AG04449 (cell line): ENCODE results near the gene PLA2G3.

Source experiments
- CTCF ChIA-PET: fragments of 350-600 bp; formaldehyde crosslinking; extraction: SDS; loops from one replicate; lab custom pipeline; 2021; ENCODE audit warnings: antibody characterized with exemption; lab: Yijun Ruan, JAX
- POLR2A ChIA-PET: fragments of 400-600, 350-600 bp; formaldehyde crosslinking; extraction: SDS; loops from one replicate; lab custom pipeline; 2020; ENCODE audit warnings: antibody characterized with exemption, inconsistent platforms; lab: Yijun Ruan, JAX
- DNase-seq: peaks from one replicate; pipeline ENCODE4 v3.0.0-alpha.2; 2010; ENCODE audit warnings: low read depth, low spot score
- H3K4me3 ChIP-seq: 2 replicates; pipeline ENCODE4 v1.5.1; 2011; ENCODE audit warnings: low read depth, mild to moderate bottlenecking, control low read depth, low read length
- TF ChIP-seq, protein P1 (sequence below): IDR thresholded peaks from one replicate; pipeline ENCODE4 v1.5.1; 2011; ENCODE audit warnings: mild to moderate bottlenecking, moderate library complexity, low read length, control low read depth, inconsistent platforms; ENCODE audit not compliant: insufficient read depth; ENCODE audit errors: missing control alignments

PLA2G3 gene

DNA sequence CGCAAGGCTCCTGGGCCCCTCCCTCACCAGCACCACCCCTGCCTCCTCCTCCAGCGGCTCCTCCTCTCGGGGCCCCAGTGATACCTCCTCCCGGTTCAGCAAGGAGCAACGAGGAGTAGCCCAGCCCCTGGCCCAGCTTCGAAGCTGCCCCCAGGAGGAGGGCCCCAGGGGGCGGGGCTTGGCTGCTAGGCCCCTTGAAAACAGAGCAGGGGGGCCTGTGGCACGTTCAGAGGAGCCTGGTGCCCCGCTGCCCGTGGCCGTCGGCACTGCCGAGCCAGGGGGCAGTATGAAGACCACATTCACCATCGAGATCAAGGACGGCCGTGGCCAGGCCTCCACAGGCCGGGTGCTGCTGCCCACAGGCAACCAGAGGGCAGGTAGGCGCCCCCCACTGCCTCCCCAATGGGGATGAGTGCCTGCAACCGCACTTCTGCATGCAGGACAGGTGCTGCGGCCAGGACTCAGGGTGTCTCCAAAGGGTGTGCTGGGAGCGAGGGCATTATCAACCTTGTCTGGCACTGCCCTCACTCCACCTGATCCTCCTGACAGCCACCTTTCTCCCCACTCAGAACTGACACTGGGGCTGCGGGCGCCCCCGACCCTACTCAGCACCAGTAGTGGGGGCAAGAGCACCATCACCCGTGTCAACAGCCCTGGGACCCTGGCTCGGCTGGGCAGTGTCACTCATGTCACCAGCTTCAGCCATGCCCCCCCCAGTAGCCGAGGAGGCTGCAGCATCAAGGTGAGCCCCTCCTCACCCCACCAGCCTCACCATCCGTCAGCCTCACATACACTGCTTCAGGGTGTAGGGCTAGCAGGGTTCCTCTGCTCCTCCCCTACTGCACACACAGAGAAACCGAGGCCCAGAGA is 49.0 kb downstream of the PLA2G3 start:
- no peak overlapping the region for H3K4me3 ChIP-seq
- no peak for DNase-seq
- CTCF ChIA-PET: interaction anchor here (1.1 to 17.2 kb wide), 7 partner anchors 7 to 144 kb away, joined by 3 to 157 read pairs (median 11); partner anchors contain the start of gene SELENOM
- POLR2A ChIA-PET: no interaction called here
- TF ChIP-seq, protein P1, sequence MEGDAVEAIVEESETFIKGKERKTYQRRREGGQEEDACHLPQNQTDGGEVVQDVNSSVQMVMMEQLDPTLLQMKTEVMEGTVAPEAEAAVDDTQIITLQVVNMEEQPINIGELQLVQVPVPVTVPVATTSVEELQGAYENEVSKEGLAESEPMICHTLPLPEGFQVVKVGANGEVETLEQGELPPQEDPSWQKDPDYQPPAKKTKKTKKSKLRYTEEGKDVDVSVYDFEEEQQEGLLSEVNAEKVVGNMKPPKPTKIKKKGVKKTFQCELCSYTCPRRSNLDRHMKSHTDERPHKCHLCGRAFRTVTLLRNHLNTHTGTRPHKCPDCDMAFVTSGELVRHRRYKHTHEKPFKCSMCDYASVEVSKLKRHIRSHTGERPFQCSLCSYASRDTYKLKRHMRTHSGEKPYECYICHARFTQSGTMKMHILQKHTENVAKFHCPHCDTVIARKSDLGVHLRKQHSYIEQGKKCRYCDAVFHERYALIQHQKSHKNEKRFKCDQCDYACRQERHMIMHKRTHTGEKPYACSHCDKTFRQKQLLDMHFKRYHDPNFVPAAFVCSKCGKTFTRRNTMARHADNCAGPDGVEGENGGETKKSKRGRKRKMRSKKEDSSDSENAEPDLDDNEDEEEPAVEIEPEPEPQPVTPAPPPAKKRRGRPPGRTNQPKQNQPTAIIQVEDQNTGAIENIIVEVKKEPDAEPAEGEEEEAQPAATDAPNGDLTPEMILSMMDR: no peak

DNA sequence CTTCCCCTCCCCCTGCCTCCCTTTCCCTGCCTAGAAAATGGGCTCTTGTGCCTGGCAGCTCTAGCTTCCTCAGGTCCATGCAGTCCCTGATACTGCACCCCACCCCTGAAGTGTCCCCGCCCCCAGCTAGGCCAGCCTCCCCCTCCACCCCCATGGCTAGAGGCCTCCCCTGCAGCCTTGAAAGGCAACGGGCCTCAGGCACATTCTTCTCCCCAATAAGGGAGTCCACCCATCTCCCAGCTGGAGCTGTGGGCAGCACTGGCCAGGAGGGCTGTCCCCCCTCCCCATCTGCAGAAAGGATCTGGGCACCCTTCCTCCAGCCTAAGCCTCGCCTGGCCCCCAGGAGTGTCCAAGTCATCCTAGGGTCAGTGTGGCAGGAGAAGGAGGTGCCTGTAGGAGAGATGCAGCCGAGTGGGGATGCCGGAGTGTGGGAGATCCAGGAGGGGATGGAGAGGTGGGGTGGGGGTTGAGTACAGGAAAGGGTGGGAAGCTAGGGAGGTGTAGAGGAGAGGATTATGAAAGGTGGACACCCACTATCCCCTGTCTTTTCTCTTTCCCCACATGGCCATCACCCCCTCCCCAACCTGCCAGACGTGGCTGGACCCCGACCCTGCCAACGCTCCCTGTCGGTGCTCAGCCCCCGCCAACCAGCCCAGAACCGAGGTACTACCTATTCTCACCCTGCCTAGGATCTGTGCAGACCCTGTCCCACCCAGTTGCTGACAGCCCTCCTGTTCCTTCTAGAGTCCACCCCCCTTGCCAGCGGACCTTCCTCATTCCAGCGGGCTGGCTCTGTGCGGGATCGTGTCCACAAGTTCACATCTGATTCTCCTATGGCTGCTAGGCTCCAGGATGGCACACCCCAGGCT is 49.9 kb downstream of the PLA2G3 start:
- H3K4me3 ChIP-seq: no peak overlapping the region
- ChIA-PET CTCF (interaction anchor here (1.1 to 17.2 kb wide), 8 partner anchors 8 to 182 kb away, joined by 3 to 157 read pairs (median 8); partner anchors contain the start of gene SELENOM), POLR2A (interaction anchor here (1.5 kb wide), 1 partner anchor 9 kb away, joined by 3 read pairs; the partner anchor contains the start of gene SMTN)
- no peak for DNase-seq
- TF ChIP-seq, protein P1: no peak

GRCh38 chr22:31089160-31090100 is 50.9 kb downstream of the PLA2G3 start:
- H3K4me3 ChIP-seq: no peak overlapping the region
- ChIA-PET POLR2A (interaction anchor here (1.5 kb wide), 1 partner anchor 8 kb away, joined by 3 read pairs; the partner anchor contains the start of gene SMTN), CTCF (interaction anchor here (1.4 to 17.2 kb wide), 11 partner anchors 9 to 183 kb away, joined by 3 to 157 read pairs (median 10); partner anchors contain the start of gene SELENOM)
- TF ChIP-seq, protein P1: peak; percentile 88
- DNase-seq: no peak

DNA sequence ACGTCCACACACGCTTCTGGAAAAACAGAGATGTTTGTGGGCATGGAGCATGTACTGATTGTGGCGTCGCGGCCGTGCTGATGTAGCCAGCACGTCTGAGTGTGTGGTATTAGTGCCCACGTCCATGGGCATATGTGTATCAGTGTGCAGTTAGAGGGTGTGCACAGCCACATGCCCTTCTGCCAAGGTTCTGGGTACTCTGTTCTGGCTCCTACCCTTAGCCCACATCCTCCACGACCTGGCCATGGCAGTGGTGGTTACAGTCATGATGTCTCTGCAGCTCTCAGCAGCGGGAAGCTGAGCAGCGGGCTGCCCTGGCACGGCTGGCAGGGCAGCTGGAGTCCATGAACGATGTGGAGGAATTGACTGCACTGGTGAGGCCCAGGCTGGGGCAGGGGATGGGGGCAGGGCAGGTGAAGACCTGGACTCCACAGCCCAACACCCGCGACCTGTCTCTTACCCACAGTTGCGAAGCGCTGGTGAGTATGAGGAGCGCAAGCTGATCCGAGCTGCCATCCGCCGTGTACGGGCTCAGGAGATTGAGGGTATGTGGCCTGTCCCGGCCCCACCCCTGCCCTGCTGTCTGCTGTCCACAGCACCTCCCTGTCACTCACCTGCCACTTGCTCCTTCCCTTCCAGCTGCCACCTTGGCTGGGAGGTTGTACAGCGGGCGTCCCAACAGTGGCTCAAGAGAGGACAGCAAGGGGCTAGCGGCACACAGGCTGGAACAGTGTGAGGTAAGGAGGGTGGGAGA is 51.9 kb downstream of the PLA2G3 start:
- CTCF ChIA-PET: interaction anchor here (1.1 to 17.2 kb wide), 9 partner anchors 9 to 226 kb away, joined by 3 to 157 read pairs (median 10); partner anchors contain the start of gene SELENOM
- DNase-seq: no peak
- no peak overlapping the region for H3K4me3 ChIP-seq
- TF ChIP-seq, protein P1: no peak
- POLR2A ChIA-PET: no interaction called here

- ChIA-PET CTCF (interaction anchor here (1.1 to 17.2 kb wide), 7 partner anchors 9 to 227 kb away, joined by 3 to 157 read pairs (median 15); partner anchors contain the start of gene SELENOM), POLR2A (no interaction called here)
- TF ChIP-seq, protein P1: no peak
- H3K4me3 ChIP-seq: no peak overlapping the region
- DNase-seq: no peak
Measured at GRCh38 chr22:31087744-31088215, 52.5 kb downstream of the PLA2G3 start.
